H9 (cell line): ENCODE data around the gene EDEM2. TPM values are rescaled to one million over a fixed set of nuclear protein-coding genes. Genes with fewer than 3 reads are reported as not detected.

Experiments used
- DNase-seq: peaks from one replicate; pipeline ENCODE4 v3.0.0-alpha.2; 2017
- H2AFZ ChIP-seq: one replicate; pipeline ENCODE4 v1.6.1; 2013; ENCODE audit warnings: mild to moderate bottlenecking, low read length, control low read depth, moderate library complexity
- H2AK5ac ChIP-seq: 2 replicates; pipeline ENCODE4 v1.6.1; 2013; ENCODE audit warnings: low read length, control low read depth, mixed read lengths; ENCODE audit not compliant: insufficient read length
- H2BK120ac ChIP-seq: one replicate; pipeline ENCODE4 v1.6.1; 2013; ENCODE audit warnings: low read depth, mild to moderate bottlenecking, low read length, control low read depth, inconsistent platforms; ENCODE audit not compliant: poor library complexity, severe bottlenecking
- H2BK12ac ChIP-seq: 2 replicates; pipeline ENCODE4 v1.6.1; 2013; ENCODE audit warnings: low read length, control low read depth, mixed read lengths, low read depth; ENCODE audit not compliant: insufficient read length
- H2BK15ac ChIP-seq: 2 replicates; pipeline ENCODE4 v1.6.1; 2013; ENCODE audit warnings: low read depth, low read length, control low read depth
- H2BK20ac ChIP-seq: one replicate; pipeline ENCODE4 v1.6.1; 2013; ENCODE audit warnings: low read depth, mild to moderate bottlenecking, low read length, control low read depth, inconsistent platforms; ENCODE audit not compliant: poor library complexity, severe bottlenecking
- H2BK5ac ChIP-seq: 2 replicates; pipeline ENCODE4 v1.6.1; 2013; ENCODE audit warnings: low read length, control low read depth, mixed read lengths; ENCODE audit not compliant: insufficient read length
- H3K14ac ChIP-seq: 2 replicates; pipeline ENCODE4 v1.6.1; 2013; ENCODE audit warnings: low read length, control low read depth; ENCODE audit not compliant: insufficient read depth
- H3K18ac ChIP-seq: 2 replicates; pipeline ENCODE4 v1.6.1; 2013; ENCODE audit warnings: low read depth, mild to moderate bottlenecking, mixed read lengths, low read length, control low read depth; ENCODE audit not compliant: insufficient read length
- H3K23ac ChIP-seq: 2 replicates; pipeline ENCODE4 v1.6.1; 2013; ENCODE audit warnings: low read length, control low read depth, mixed read lengths, low read depth; ENCODE audit not compliant: insufficient read length
- H3K23me2 ChIP-seq: 2 replicates; pipeline ENCODE4 v1.6.1; 2013; ENCODE audit warnings: low read depth, mild to moderate bottlenecking, mixed read lengths, low read length, control low read depth; ENCODE audit not compliant: insufficient read length, poor library complexity, severe bottlenecking
- H3K27ac ChIP-seq: 2 replicates; pipeline ENCODE4 v1.5.1; 2013; ENCODE audit warnings: low read length, control low read depth, mixed read lengths, low read depth; ENCODE audit not compliant: insufficient read length
- H3K27me3 ChIP-seq: 2 replicates; pipeline ENCODE4 v1.6.1; 2013; ENCODE audit warnings: low read length, control low read depth, inconsistent platforms; ENCODE audit not compliant: insufficient read depth
- H3K4ac ChIP-seq: 2 replicates; pipeline ENCODE4 v1.6.1; 2013; ENCODE audit warnings: low read depth, mild to moderate bottlenecking, control low read depth, inconsistent platforms, low read length, moderate library complexity
- H3K4me1 ChIP-seq: 2 replicates; pipeline ENCODE4 v1.6.1; 2013; ENCODE audit warnings: low read length, control low read depth, inconsistent platforms; ENCODE audit not compliant: insufficient read depth
- H3K4me2 ChIP-seq: 2 replicates; pipeline ENCODE4 v1.6.1; 2013; ENCODE audit warnings: low read length, control low read depth, mixed read lengths; ENCODE audit not compliant: insufficient read length, insufficient read depth
- H3K56ac ChIP-seq: 2 replicates; pipeline ENCODE4 v1.6.1; 2013; ENCODE audit warnings: low read depth, mild to moderate bottlenecking, mixed read lengths, low read length, control low read depth; ENCODE audit not compliant: insufficient read length
- H3K79me1 ChIP-seq: 2 replicates; pipeline ENCODE4 v1.6.1; 2013; ENCODE audit warnings: low read depth, mild to moderate bottlenecking, moderate library complexity, low read length, control low read depth, inconsistent platforms; ENCODE audit not compliant: insufficient read depth, poor library complexity, severe bottlenecking
- H3K79me2 ChIP-seq: 2 replicates; pipeline ENCODE4 v1.6.1; 2013; ENCODE audit warnings: low read length, control low read depth, inconsistent platforms; ENCODE audit not compliant: insufficient read depth
- H3K9ac ChIP-seq: 2 replicates; pipeline ENCODE4 v1.6.1; 2013; ENCODE audit warnings: low read length, control low read depth, mixed read lengths; ENCODE audit not compliant: insufficient read length; ENCODE audit errors: extremely low read depth
- H3K9me3 ChIP-seq: one replicate; pipeline ENCODE4 v1.6.1; 2013; ENCODE audit warnings: low read depth, low read length, inconsistent platforms; ENCODE audit not compliant: control insufficient read depth
- H3T11ph ChIP-seq: one replicate; pipeline ENCODE4 v1.6.1; 2013; ENCODE audit warnings: mild to moderate bottlenecking, low read length, control low read depth, inconsistent platforms
- H4K20me1 ChIP-seq: one replicate; pipeline ENCODE4 v1.6.1; 2013; ENCODE audit not compliant: control insufficient read depth, insufficient read length, insufficient read depth
- H4K5ac ChIP-seq: 2 replicates; pipeline ENCODE4 v1.6.1; 2013; ENCODE audit warnings: low read depth, mild to moderate bottlenecking, mixed read lengths, low read length, control low read depth; ENCODE audit not compliant: insufficient read length
- H4K8ac ChIP-seq: replicated peaks from 2 replicates; pipeline ENCODE4 v1.6.1; 2013; ENCODE audit warnings: low read length, control low read depth, mixed read lengths, low read depth; ENCODE audit not compliant: insufficient read length
- H4K91ac ChIP-seq: 2 replicates; pipeline ENCODE4 v1.6.1; 2013; ENCODE audit warnings: low read depth, mild to moderate bottlenecking, moderate library complexity, mixed read lengths, low read length, control low read depth; ENCODE audit not compliant: insufficient read length
- H3K27ac Mint-ChIP-seq, 3 experiments: 2 replicates in 2 of 3; 3 replicates in 1 of 3; pipeline ENCODE4 v1.8.0; 2020 to 2021; ENCODE audit warnings: mixed read lengths in 3 of 3, mild to moderate bottlenecking in 1 of 3, moderate library complexity in 1 of 3
- H3K27me3 Mint-ChIP-seq: 2 replicates; pipeline ENCODE4 v1.8.0; 2021; ENCODE audit warnings: low read depth, mild to moderate bottlenecking, moderate library complexity, mixed read lengths
- H3K36me3 Mint-ChIP-seq, 3 experiments: 2 replicates in 2 of 3; 3 replicates in 1 of 3; pipeline ENCODE4 v1.8.0; 2020 to 2021; ENCODE audit warnings: low read depth in 3 of 3, mixed read lengths in 3 of 3; ENCODE audit not compliant: insufficient read depth in 1 of 3
- H3K4me1 Mint-ChIP-seq, 2 experiments: 2 replicates each; pipeline ENCODE4 v1.8.0; 2020; ENCODE audit warnings: mixed read lengths in 2 of 2
- H3K4me3 Mint-ChIP-seq, 2 experiments: 2 replicates in 1 of 2; 3 replicates in 1 of 2; pipeline ENCODE4 v1.8.0; 2020 to 2021; ENCODE audit warnings: mild to moderate bottlenecking in 2 of 2, mixed read lengths in 2 of 2, moderate library complexity in 1 of 2
- H3K9me3 Mint-ChIP-seq, 2 experiments: 2 replicates in 1 of 2; 3 replicates in 1 of 2; pipeline ENCODE4 v1.8.0; 2020; ENCODE audit warnings: mild to moderate bottlenecking in 2 of 2, mixed read lengths in 2 of 2, moderate library complexity in 1 of 2
- WGBS: extraction: QIAGEN DNeasy Blood & Tissue Kit; methylation state at CpG from one replicate; pipeline ENCODE4 v1.1.7; 2013; ENCODE audit warnings: missing lambda C conversion rate, low lambda C conversion rate, mixed read lengths; ENCODE audit not compliant: insufficient read length; ENCODE audit errors: extremely low coverage; 5-methylcytosine and 5-hydroxymethylcytosine counted together
- total RNA-seq: library from RNA; stranded (reverse); gene quantifications from 2 replicates; pipeline ENCODE4 v1.2.1, GENCODE V29; 2021
- TF ChIP-seq, protein P1 (sequence below): fragments of 200-600 bp; sonication (generic); conservative IDR thresholded peaks from 3 replicates; pipeline ENCODE4 v1.8.0; 2021; ENCODE audit warnings: antibody characterized with exemption, mild to moderate bottlenecking

The EDEM2 gene
- total RNA-seq, 1 experiment from 2014 or later, result 27.8 TPM

DNA sequence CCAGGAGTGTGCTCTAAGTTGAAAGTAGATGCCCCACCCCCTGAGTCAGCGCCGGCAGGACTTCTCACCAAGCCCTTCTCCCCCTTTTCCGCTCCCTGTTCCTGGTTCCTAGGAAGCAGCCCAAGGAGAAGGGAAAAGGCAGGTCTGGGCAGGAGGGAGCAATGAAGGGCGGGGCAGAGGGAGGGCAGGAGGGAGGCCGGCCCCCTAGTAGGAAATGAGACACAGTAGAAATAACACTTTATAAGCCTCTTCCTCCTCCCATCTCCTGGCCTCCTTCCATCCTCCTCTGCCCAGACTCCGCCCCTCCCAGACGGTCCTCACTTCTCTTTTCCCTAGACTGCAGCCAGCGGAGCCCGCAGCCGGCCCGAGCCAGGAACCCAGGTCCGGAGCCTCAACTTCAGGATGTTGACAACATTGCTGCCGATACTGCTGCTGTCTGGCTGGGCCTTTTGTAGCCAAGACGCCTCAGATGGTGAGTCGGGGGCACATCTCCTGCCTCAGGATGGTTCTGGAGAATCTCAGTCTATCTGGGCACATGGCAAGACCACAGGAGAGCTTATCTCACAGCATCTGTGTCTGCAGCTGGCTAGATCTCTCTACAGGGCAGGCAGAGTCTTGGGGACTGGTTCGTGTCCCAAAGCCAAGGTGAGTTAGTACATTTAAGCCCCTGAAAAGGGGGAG lies 24.8 kb upstream of the EDEM2 start, which contains the start of gene PROCR:
PROCR (plus strand) TSS at position 320 of the 681 bp plus-strand sequence; CDS start at position 403, 83 bp downstream.
- no peak within 1 kb of the TSS for H2BK12ac ChIP-seq
- H3K56ac ChIP-seq, result no peak within 1 kb of the TSS
- H2BK15ac ChIP-seq, result no peak within 1 kb of the TSS
- no peak within 1 kb of the TSS for H3K23ac ChIP-seq
- H3K4ac ChIP-seq, result no peak within 1 kb of the TSS
- H3K4me1 Mint-ChIP-seq, result peaks cover 22 to 40% of the 10 kb centered on the region in 2 experiments
- H3K23me2 ChIP-seq, result peaks cover 11% of the 10 kb centered on the region
- peak within 1 kb of the TSS in 1 of 3 experiments; percentile 14; a peak in 1 of 7 replicates for H3K27ac Mint-ChIP-seq
- H3K79me1 ChIP-seq, result no peaks in the 10 kb centered on the region
- no peaks in the 10 kb centered on the region; the same call in 1 of the 2 replicates for H3K27me3 ChIP-seq
- no peak within 1 kb of the TSS for H4K8ac ChIP-seq
- H2BK120ac ChIP-seq, result no peak within 1 kb of the TSS
- H3K9me3 Mint-ChIP-seq, result no peaks in the 10 kb centered on the region
- no peak within 1 kb of the TSS for H2AK5ac ChIP-seq
- no peak within 1 kb of the TSS for H4K5ac ChIP-seq
- no peak within 1 kb of the TSS for H3T11ph ChIP-seq
- H2AFZ ChIP-seq, result no peak within 1 kb of the TSS
- peak within 1 kb of the TSS; percentile 50 for H3K4me2 ChIP-seq
- no peak within 1 kb of the TSS for H3K27ac ChIP-seq
- H3K4me1 ChIP-seq, result peaks cover 4% of the 10 kb centered on the region; the same call in 1 of the 2 replicates
- DNase-seq, result peak; percentile 92
- peak within 1 kb of the TSS; percentile 52 to 79 for H3K4me3 Mint-ChIP-seq
- no peaks in the 10 kb centered on the region for H3K79me2 ChIP-seq
- peak within 1 kb of the TSS; percentile 3 for H3K9ac ChIP-seq
- H3K27me3 Mint-ChIP-seq, result peaks cover 36% of the 10 kb centered on the region
- no peaks in the 10 kb centered on the region for H4K20me1 ChIP-seq
- no peak within 1 kb of the TSS; the same call in 1 of the 2 replicates for H3K14ac ChIP-seq
- H3K36me3 Mint-ChIP-seq, result peaks cover 8 to 12% (median 10%) of the 10 kb centered on the region in 3 experiments; a peak in 6 of 7 replicates
- H4K91ac ChIP-seq, result no peak within 1 kb of the TSS
- H2BK20ac ChIP-seq, result no peak within 1 kb of the TSS
- TF ChIP-seq, protein P1, sequence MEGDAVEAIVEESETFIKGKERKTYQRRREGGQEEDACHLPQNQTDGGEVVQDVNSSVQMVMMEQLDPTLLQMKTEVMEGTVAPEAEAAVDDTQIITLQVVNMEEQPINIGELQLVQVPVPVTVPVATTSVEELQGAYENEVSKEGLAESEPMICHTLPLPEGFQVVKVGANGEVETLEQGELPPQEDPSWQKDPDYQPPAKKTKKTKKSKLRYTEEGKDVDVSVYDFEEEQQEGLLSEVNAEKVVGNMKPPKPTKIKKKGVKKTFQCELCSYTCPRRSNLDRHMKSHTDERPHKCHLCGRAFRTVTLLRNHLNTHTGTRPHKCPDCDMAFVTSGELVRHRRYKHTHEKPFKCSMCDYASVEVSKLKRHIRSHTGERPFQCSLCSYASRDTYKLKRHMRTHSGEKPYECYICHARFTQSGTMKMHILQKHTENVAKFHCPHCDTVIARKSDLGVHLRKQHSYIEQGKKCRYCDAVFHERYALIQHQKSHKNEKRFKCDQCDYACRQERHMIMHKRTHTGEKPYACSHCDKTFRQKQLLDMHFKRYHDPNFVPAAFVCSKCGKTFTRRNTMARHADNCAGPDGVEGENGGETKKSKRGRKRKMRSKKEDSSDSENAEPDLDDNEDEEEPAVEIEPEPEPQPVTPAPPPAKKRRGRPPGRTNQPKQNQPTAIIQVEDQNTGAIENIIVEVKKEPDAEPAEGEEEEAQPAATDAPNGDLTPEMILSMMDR, result no peak
- no peaks in the 10 kb centered on the region for H3K9me3 ChIP-seq
- H2BK5ac ChIP-seq, result no peak within 1 kb of the TSS
- H3K18ac ChIP-seq, result no peak within 1 kb of the TSS
- no CpG with 5 or more reads among the region's 16 CpGs for WGBS
